A549 (cell line): ENCODE data around the gene SPAG4. TPM values are rescaled to one million over a fixed set of nuclear protein-coding genes. Genes with fewer than 3 reads are reported as not detected.

Experiments
- ATAC-seq, 2 experiments: fragments of 200-7000 bp in 1 of 2; fragments of >200 bp in 1 of 2; cut with Nextera tagmentation in 1 of 2; cut with Tn5 transposase in 1 of 2; 3 replicates each; pipeline versions ENCODE4 v1.8.0 to v1.9.1; 2018 to 2020; ENCODE audit warnings: mild to moderate bottlenecking in 1 of 2, moderate library complexity in 1 of 2
- CTCF ChIA-PET: fragments of 300-600 bp; sonication (Branson Sonifier 250); formaldehyde crosslinking; extraction: SDS; loops from one replicate; lab custom pipeline; 2021; ENCODE audit warnings: antibody characterized with exemption, inconsistent platforms; lab: Yijun Ruan, JAX
- POLR2A ChIA-PET: fragments of 350-600 bp; formaldehyde crosslinking; extraction: SDS; loops from one replicate; lab custom pipeline; 2021; ENCODE audit warnings: antibody characterized with exemption, inconsistent platforms; lab: Yijun Ruan, JAX
- DNase-seq, 2 experiments: peaks; one replicate each; pipeline versions ENCODE4 v3.0.0 to v3.0.0-alpha.2; 2011 to 2016; ENCODE audit warnings: low read depth in 1 of 2, low spot score in 1 of 2
- FAIRE-seq: peaks from 2 replicates; lab custom pipeline; 2011; peaks lifted over from hg19 to GRCh38; lab: Jason Lieb, UNC
- H3K27ac ChIP-seq, 2 experiments: fragments of >200 bp; sonication (Bioruptor Twin); formaldehyde crosslinking; 3 replicates each; pipeline ENCODE4 v1.5.1; 2016 to 2017
- H3K4me1 ChIP-seq: fragments of >200 bp; sonication (Bioruptor Twin); formaldehyde crosslinking; 3 replicates; pipeline ENCODE4 v1.6.1; 2016
- H3K4me2 ChIP-seq: fragments of >200 bp; sonication (Bioruptor Twin); formaldehyde crosslinking; 3 replicates; pipeline ENCODE4 v1.6.1; 2016
- H3K4me3 ChIP-seq: fragments of >200 bp; sonication (Bioruptor Twin); formaldehyde crosslinking; 3 replicates; pipeline ENCODE4 v1.5.1; 2016
- H3K9me3 ChIP-seq: fragments of >200 bp; sonication (Bioruptor Twin); formaldehyde crosslinking; 3 replicates; pipeline ENCODE4 v1.6.1; 2016
- BHLHE40 ChIP-seq: IDR thresholded peaks from 2 replicates; pipeline ENCODE4 v1.6.1; 2012; ENCODE audit warnings: low read depth, low read length, inconsistent platforms
- CBX2 ChIP-seq: fragments of 200-600 bp; sonication (generic); IDR thresholded peaks from 2 replicates; pipeline ENCODE4 v1.6.1; 2016; ENCODE audit warnings: low read depth, mild to moderate bottlenecking, borderline replicate concordance
- CHD4 ChIP-seq: fragments of 200-600 bp; sonication (generic); IDR thresholded peaks from 2 replicates; pipeline ENCODE4 v1.6.1; 2016; ENCODE audit warnings: antibody characterized with exemption, mild to moderate bottlenecking, borderline replicate concordance
- EHF ChIP-seq: fragments of 250-450 bp; sonication (Bioruptor Pico); IDR thresholded peaks from 2 replicates; pipeline ENCODE4 v1.5.0; 2020; ENCODE audit warnings: mild to moderate bottlenecking
- ESRRA ChIP-seq: fragments of 150-350 bp; IDR thresholded peaks from 2 replicates; pipeline ENCODE4 v1.6.1; 2014; ENCODE audit warnings: mild to moderate bottlenecking, low read length, borderline replicate concordance
- FOSL2 ChIP-seq, 2 experiments: fragments of 450-650 bp in 1 of 2; fragments of >200 bp in 1 of 2; sonication (Bioruptor Twin) in 1 of 2; formaldehyde crosslinking; IDR thresholded peaks; 2 replicates each; pipeline versions ENCODE4 v1.5.0 to v1.6.1; 2016 to 2020; ENCODE audit warnings: mild to moderate bottlenecking in 1 of 2, moderate library complexity in 1 of 2
- FOXS1 ChIP-seq: fragments of 250-450 bp; sonication (Bioruptor Pico); IDR thresholded peaks from 2 replicates; pipeline ENCODE4 v1.5.0; 2020; ENCODE audit warnings: mild to moderate bottlenecking, moderate library complexity
- HDAC2 ChIP-seq: fragments of 200-600 bp; sonication (generic); IDR thresholded peaks from 2 replicates; pipeline ENCODE4 v1.6.1; 2016
- HEYL ChIP-seq: fragments of 250-450 bp; sonication (Bioruptor Pico); IDR thresholded peaks from 2 replicates; pipeline ENCODE4 v1.8.0; 2021; ENCODE audit warnings: mild to moderate bottlenecking, moderate library complexity
- HOXB13 ChIP-seq: fragments of 250-450 bp; sonication (Bioruptor Pico); IDR thresholded peaks from 2 replicates; pipeline ENCODE4 v1.5.0; 2020; ENCODE audit warnings: low read depth, mild to moderate bottlenecking, moderate library complexity
- HOXB5 ChIP-seq: fragments of 250-450 bp; sonication (Bioruptor Pico); IDR thresholded peaks from 2 replicates; pipeline ENCODE4 v1.5.0; 2020; ENCODE audit warnings: mild to moderate bottlenecking, moderate library complexity
- JUNB ChIP-seq: fragments of >200 bp; sonication (Bioruptor Twin); formaldehyde crosslinking; IDR thresholded peaks from 2 replicates; pipeline ENCODE4 v1.6.1; 2016
- KDM1A ChIP-seq: fragments of 200-600 bp; sonication (generic); IDR thresholded peaks from 2 replicates; pipeline ENCODE4 v1.6.1; 2016; ENCODE audit warnings: low read depth, mild to moderate bottlenecking
- MAFK ChIP-seq: fragments of 450-650 bp; IDR thresholded peaks from 2 replicates; pipeline ENCODE4 v1.6.1; 2014; ENCODE audit not compliant: partially characterized antibody
- MAZ ChIP-seq: fragments of 150-350 bp; IDR thresholded peaks from 2 replicates; pipeline ENCODE4 v1.6.1; 2014; ENCODE audit warnings: antibody characterized with exemption, low read depth, low read length, borderline replicate concordance
- NPAS2 ChIP-seq: fragments of 250-450 bp; sonication (Bioruptor Pico); IDR thresholded peaks from 2 replicates; pipeline ENCODE4 v1.8.0; 2022; ENCODE audit warnings: mild to moderate bottlenecking, moderate library complexity, borderline replicate concordance
- NR3C1 ChIP-seq: fragments of >200 bp; sonication (Bioruptor Twin); formaldehyde crosslinking; IDR thresholded peaks from 3 replicates; pipeline ENCODE4 v1.6.1; 2017
- POLR2A ChIP-seq: IDR thresholded peaks from 2 replicates; pipeline ENCODE4 v1.6.1; 2012; ENCODE audit warnings: mild to moderate bottlenecking, low read length
- POLR2AphosphoS2 ChIP-seq: conservative IDR thresholded peaks from 2 replicates; pipeline ENCODE4 v1.6.1; 2012; ENCODE audit warnings: low read length, improper control_type of control experiment, inconsistent platforms
- RAD21 ChIP-seq, 2 experiments: fragments of >200 bp in 1 of 2; sonication (Bioruptor Twin) in 1 of 2; formaldehyde crosslinking in 1 of 2; IDR thresholded peaks in 1 of 2; conservative IDR thresholded peaks in 1 of 2; 2 replicates in 1 of 2; 3 replicates in 1 of 2; pipeline ENCODE4 v1.6.1; 2012 to 2018; ENCODE audit warnings: inconsistent platforms in 1 of 2
- RFX5 ChIP-seq: fragments of 450-650 bp; IDR thresholded peaks from 2 replicates; pipeline ENCODE4 v1.7.1; 2014; ENCODE audit warnings: antibody characterized with exemption, mild to moderate bottlenecking, moderate library complexity
- RNF2 ChIP-seq: fragments of 200-600 bp; sonication (generic); IDR thresholded peaks from 2 replicates; pipeline ENCODE4 v1.6.1; 2016; ENCODE audit warnings: low read depth, mild to moderate bottlenecking, antibody characterized with exemption, moderate library complexity, borderline replicate concordance
- SREBF2 ChIP-seq: fragments of 450-650 bp; IDR thresholded peaks from 2 replicates; pipeline ENCODE4 v1.6.1; 2014; ENCODE audit warnings: mild to moderate bottlenecking, moderate library complexity
- TFCP2L1 ChIP-seq: fragments of 250-450 bp; sonication (Bioruptor Pico); IDR thresholded peaks from 2 replicates; pipeline ENCODE4 v1.5.0; 2021; ENCODE audit warnings: mild to moderate bottlenecking
- ZC3H11A ChIP-seq: fragments of 450-650 bp; IDR thresholded peaks from 2 replicates; pipeline ENCODE4 v1.6.1; 2014; ENCODE audit warnings: antibody characterized with exemption, mild to moderate bottlenecking
- WGBS: methylation state at CpG from one replicate; pipeline ENCODE4 v1.1.6; 2017; ENCODE audit errors: missing lambda C conversion rate; 5-methylcytosine and 5-hydroxymethylcytosine counted together
- polyA plus RNA-seq, 4 experiments: library from polyadenylated mRNA; depleted of rRNA in 3 of 4; stranded (reverse); fragments of >200 nt; fragmentation: RNase III in 1 of 4; extraction: RNeasy Plus Mini Kit Qiagen cat#74134 plus additional on column Dnase treatment in 1 of 4; gene quantifications; 2 replicates in 3 of 4; 3 replicates in 1 of 4; pipeline ENCODE4 v1.2.3, GENCODE V29; 2011 to 2017
- TF ChIP-seq, protein P1 (sequence below): fragments of 200-600 bp; sonication (generic); IDR thresholded peaks from 2 replicates; pipeline ENCODE4 v1.6.1; 2016; ENCODE audit warnings: antibody characterized with exemption, mild to moderate bottlenecking, moderate library complexity
- TF ChIP-seq, protein P2 (sequence below): fragments of >200 bp; sonication (Bioruptor Twin); formaldehyde crosslinking; IDR thresholded peaks from 3 replicates; pipeline ENCODE4 v1.6.1; 2016
- TF ChIP-seq, protein P3 (sequence below): IDR thresholded peaks from 2 replicates; pipeline ENCODE4 v1.6.1; 2012; ENCODE audit warnings: low read depth, borderline replicate concordance
- TF ChIP-seq, protein P4 (sequence below): fragments of 250-450 bp; sonication (Bioruptor Pico); IDR thresholded peaks from 2 replicates; pipeline ENCODE4 v1.5.0; 2021; ENCODE audit warnings: mild to moderate bottlenecking, moderate library complexity, borderline replicate concordance
- TF ChIP-seq, protein P5 (sequence below): fragments of >200 bp; sonication (Bioruptor Twin); formaldehyde crosslinking; IDR thresholded peaks from 2 replicates; pipeline ENCODE4 v1.6.1; 2016

The SPAG4 gene
- polyA plus RNA-seq, 2 of the 4 experiments (the other 2 are of a cell fraction), result 4.4 to 5.0 TPM

DNA sequence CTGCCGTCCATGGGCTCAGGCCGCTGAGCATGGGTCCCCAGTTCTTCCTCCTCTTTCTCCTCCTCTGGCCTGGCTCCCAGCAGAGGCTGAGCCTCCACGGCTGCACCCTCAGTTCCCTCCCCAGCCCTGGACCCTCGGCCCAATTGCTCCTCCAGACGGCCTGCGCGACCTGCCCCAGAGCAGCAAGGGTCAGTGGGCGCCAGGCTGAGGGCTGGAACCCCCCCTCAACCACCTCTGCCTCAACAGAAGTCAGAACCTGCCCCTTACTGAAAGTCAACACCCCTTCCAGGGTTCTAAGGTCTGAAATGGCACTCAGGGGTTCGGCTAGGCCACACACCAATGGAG, 15.9 kb upstream of the SPAG4 start:
- FAIRE-seq, result no peak
- POLR2A ChIA-PET, result no interaction called here
- DNase-seq, result no peak
- Histone ChIP-seq H3K9me3 (no peaks in the 10 kb centered on the region), H3K4me1 (peaks cover 10% of the 10 kb centered on the region; the same call in 2 of the 3 replicates), H3K4me2 (no peak overlapping the region), H3K27ac (no peak overlapping the region), H3K4me3 (no peak overlapping the region)
- no peak for TF ChIP-seq BHLHE40
- TF ChIP-seq CHD4, result no peak
- no peak for TF ChIP-seq KDM1A
- TF ChIP-seq, protein P1, sequence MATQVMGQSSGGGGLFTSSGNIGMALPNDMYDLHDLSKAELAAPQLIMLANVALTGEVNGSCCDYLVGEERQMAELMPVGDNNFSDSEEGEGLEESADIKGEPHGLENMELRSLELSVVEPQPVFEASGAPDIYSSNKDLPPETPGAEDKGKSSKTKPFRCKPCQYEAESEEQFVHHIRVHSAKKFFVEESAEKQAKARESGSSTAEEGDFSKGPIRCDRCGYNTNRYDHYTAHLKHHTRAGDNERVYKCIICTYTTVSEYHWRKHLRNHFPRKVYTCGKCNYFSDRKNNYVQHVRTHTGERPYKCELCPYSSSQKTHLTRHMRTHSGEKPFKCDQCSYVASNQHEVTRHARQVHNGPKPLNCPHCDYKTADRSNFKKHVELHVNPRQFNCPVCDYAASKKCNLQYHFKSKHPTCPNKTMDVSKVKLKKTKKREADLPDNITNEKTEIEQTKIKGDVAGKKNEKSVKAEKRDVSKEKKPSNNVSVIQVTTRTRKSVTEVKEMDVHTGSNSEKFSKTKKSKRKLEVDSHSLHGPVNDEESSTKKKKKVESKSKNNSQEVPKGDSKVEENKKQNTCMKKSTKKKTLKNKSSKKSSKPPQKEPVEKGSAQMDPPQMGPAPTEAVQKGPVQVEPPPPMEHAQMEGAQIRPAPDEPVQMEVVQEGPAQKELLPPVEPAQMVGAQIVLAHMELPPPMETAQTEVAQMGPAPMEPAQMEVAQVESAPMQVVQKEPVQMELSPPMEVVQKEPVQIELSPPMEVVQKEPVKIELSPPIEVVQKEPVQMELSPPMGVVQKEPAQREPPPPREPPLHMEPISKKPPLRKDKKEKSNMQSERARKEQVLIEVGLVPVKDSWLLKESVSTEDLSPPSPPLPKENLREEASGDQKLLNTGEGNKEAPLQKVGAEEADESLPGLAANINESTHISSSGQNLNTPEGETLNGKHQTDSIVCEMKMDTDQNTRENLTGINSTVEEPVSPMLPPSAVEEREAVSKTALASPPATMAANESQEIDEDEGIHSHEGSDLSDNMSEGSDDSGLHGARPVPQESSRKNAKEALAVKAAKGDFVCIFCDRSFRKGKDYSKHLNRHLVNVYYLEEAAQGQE, result no peak
- no peak for TF ChIP-seq FOSL2 (IDR thresholded peaks at IDR 0.05)
- no peak for TF ChIP-seq FOSL2 (CRISPR knock-in tag; IDR thresholded peaks at IDR 0.05)
- TF ChIP-seq JUNB, result no peak
- TF ChIP-seq HDAC2, result no peak
- TF ChIP-seq TFCP2L1 (CRISPR knock-in tag), result no peak
- TF ChIP-seq EHF, result no peak
- no peak for TF ChIP-seq ZC3H11A
- TF ChIP-seq HOXB13 (CRISPR knock-in tag), result no peak
- TF ChIP-seq RFX5, result no peak
- TF ChIP-seq ESRRA, result no peak
- no peak for TF ChIP-seq CBX2
- TF ChIP-seq HEYL (CRISPR knock-in tag), result no peak
- TF ChIP-seq RAD21 (conservative IDR thresholded peaks at IDR 0.05 in 1 of 2, IDR thresholded peaks at IDR 0.05 in 1 of 2), result no peak
- TF ChIP-seq, protein P2, sequence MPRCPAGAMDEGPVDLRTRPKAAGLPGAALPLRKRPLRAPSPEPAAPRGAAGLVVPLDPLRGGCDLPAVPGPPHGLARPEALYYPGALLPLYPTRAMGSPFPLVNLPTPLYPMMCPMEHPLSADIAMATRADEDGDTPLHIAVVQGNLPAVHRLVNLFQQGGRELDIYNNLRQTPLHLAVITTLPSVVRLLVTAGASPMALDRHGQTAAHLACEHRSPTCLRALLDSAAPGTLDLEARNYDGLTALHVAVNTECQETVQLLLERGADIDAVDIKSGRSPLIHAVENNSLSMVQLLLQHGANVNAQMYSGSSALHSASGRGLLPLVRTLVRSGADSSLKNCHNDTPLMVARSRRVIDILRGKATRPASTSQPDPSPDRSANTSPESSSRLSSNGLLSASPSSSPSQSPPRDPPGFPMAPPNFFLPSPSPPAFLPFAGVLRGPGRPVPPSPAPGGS, result no peak
- TF ChIP-seq MAZ, result no peak
- TF ChIP-seq FOXS1 (CRISPR knock-in tag), result no peak
- no peak for ATAC-seq
- 87% methylated on average over 7 of the region's 9 CpGs for WGBS
- CTCF ChIA-PET, result interaction anchor here (4.0 to 4.6 kb wide), 2 partner anchors 17 to 20 kb away, joined by 15 to 21 read pairs; partner anchors contain the start of gene SPAG4

DNA sequence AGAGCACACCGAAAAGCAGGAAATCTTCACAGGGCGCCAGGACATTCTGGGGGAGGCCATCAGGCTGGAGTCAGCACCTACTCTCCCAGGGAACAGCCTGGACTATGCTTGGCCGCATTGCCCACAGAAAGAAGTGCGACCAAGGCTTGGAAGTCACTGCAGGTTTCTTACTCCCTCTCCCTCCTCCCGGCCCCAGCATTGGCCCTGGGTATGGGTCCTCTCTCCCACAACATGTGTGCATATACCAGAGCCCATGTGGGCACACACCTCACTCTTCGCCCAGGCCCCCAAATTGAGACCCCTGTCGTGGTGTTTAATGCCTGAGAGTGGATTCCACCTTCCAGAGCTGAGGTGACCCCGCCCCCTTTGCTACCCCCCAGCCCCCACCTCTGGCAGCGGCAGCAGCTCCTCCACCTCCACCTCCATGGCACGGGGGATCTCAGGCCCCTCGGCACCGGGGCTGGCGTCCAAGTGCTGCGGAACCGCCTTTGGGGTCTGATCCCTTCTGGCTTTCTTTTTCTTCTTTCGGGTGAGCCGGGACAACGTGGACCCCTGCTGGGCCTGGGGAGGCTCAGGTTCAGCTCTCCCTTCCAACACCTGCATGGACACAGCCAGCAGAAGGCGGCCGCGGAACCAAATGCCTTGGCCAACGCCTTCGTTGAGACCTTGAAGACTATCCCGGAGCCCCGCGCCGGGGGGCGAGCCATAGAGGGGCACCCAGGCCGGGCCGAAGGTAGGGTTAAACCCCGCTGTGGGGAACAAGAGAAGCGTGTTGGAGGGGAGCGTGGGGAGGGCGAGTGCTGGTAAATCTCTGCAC, 15.2 kb upstream of the SPAG4 start:
- POLR2A ChIA-PET, result interaction anchor here (1.4 kb wide), 1 partner anchor 19 kb away, joined by 3 read pairs; no protein-coding TSS in a partner anchor
- FAIRE-seq, result no peak
- WGBS, result 94% methylated on average over 33 of the region's 34 CpGs

More for the DNA sequence above, 15.2 kb upstream of the SPAG4 start:
- DNase-seq (no peak), ATAC-seq (no peak)
- CTCF ChIA-PET, result interaction anchor here (0.7 to 4.0 kb wide), 6 partner anchors 9 to 353 kb away, joined by 3 to 19 read pairs (median 4); partner anchors contain the start of gene SPAG4
- Histone ChIP-seq H3K27ac (no peak overlapping the region), H3K4me3 (no peak overlapping the region), H3K4me1 (peaks cover 10% of the 10 kb centered on the region; the same call in 2 of the 3 replicates), H3K9me3 (no peaks in the 10 kb centered on the region), H3K4me2 (peak overlapping the region; percentile 81; the same call in 2 of the 3 replicates)
- TF ChIP-seq POLR2AphosphoS2, result no peak
- TF ChIP-seq HEYL (CRISPR knock-in tag), result no peak
- TF ChIP-seq, protein P3, sequence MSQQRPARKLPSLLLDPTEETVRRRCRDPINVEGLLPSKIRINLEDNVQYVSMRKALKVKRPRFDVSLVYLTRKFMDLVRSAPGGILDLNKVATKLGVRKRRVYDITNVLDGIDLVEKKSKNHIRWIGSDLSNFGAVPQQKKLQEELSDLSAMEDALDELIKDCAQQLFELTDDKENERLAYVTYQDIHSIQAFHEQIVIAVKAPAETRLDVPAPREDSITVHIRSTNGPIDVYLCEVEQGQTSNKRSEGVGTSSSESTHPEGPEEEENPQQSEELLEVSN, result no peak
- TF ChIP-seq POLR2A, result no peak
- no peak for TF ChIP-seq HOXB13 (CRISPR knock-in tag)
- TF ChIP-seq SREBF2, result no peak
- no peak for TF ChIP-seq NPAS2 (CRISPR knock-in tag)
- no peak for TF ChIP-seq MAFK
- TF ChIP-seq, protein P4, sequence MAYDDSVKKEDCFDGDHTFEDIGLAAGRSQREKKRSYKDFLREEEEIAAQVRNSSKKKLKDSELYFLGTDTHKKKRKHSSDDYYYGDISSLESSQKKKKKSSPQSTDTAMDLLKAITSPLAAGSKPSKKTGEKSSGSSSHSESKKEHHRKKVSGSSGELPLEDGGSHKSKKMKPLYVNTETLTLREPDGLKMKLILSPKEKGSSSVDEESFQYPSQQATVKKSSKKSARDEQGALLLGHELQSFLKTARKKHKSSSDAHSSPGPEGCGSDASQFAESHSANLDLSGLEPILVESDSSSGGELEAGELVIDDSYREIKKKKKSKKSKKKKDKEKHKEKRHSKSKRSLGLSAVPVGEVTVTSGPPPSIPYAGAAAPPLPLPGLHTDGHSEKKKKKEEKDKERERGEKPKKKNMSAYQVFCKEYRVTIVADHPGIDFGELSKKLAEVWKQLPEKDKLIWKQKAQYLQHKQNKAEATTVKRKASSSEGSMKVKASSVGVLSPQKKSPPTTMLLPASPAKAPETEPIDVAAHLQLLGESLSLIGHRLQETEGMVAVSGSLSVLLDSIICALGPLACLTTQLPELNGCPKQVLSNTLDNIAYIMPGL (CRISPR knock-in tag), result no peak
- TF ChIP-seq, protein P5, sequence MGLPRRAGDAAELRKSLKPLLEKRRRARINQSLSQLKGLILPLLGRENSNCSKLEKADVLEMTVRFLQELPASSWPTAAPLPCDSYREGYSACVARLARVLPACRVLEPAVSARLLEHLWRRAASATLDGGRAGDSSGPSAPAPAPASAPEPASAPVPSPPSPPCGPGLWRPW, result no peak
- TF ChIP-seq HOXB5 (CRISPR knock-in tag), result no peak
- no peak for TF ChIP-seq RNF2
- no peak for TF ChIP-seq JUNB
- TF ChIP-seq NR3C1, result no peak
